Choroid plexus epithelial cell (primary cell): ENCODE data around the gene DLG1.
A peak's percentile ranks its signal among the peaks of the same experiment; 100 is the strongest.

Experiments
- DNase-seq: peaks from one replicate; pipeline ENCODE4 v3.0.0-alpha.2; 2010; ENCODE audit warnings: low read depth
- H3K4me3 ChIP-seq: 2 replicates; pipeline ENCODE4 v1.5.1; 2011; ENCODE audit warnings: low read depth, mild to moderate bottlenecking, control low read depth, low read length, moderate library complexity
- CTCF ChIP-seq: conservative IDR thresholded peaks from 2 replicates; pipeline ENCODE4 v1.5.1; 2011; ENCODE audit warnings: low read depth, mild to moderate bottlenecking, control low read depth, inconsistent platforms, low read length, moderate library complexity

The DLG1 gene

DNA sequence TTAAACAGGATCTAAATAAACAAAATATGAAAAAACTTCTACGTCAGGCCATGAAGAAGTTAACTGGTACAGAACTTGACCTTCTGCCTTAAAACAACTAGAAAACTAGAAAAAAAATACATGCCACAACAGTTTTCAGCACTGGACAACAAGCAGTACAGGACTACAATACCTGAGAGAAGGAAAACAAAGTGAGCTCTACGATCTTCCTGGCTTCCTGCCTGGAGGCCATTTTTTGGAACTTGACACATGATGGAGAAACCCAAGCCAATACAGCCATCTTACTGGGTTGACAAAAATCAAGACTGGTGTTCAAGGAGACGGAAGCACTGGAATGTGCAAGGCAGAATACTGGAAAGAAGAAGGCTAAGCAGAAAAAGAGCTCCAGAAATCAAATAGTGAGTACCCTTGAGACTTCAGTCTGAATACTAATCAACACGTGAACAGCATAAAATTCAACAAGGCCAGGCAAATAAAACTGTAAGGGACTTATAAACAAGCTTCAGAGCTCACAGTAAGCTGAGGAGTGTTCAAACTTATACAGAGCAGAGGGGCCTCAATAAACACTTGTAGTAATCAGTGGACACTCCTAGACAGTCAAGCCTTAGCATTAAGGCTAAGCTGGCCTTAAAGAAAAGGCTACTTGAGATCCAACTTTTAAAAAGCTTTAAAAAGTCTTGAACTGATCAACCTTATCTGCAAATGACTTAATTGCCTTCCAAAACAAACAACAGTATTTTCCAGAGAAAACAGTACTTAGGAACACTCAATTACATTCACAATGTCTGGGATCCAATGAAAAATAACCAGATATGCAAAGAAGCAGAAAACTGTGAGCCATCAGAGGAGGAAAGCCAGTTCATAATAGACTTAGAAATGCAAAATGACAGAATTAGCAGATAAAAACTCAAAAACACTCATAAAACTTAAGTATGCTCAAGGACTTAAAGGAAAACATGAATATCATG is 63.2 kb downstream of the DLG1 start:
- DNase-seq = no peak
- no peak for TF ChIP-seq CTCF
- H3K4me3 ChIP-seq = no peak overlapping the region

DNA sequence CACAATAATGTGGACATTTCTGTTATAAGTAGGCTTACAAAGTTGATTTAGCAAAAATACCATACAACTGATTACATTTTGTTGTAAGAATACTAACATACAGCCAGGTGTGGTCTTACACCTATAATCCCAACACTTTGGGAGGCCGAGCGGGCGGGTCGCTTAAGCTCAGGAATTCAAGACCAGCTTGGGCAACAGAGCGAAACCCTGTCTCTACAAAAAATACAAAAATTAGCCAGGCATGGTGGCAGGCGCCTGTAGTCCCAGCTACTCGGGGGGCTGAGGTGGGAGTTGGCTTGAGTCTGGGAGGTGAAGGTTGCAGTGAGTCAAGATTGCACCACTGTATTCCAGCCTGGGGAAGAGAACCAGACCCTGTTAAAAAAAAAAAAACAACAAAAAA is 67.1 kb downstream of the DLG1 start:
- H3K4me3 ChIP-seq = no peak overlapping the region
- no peak for DNase-seq
- TF ChIP-seq CTCF = no peak

DNA sequence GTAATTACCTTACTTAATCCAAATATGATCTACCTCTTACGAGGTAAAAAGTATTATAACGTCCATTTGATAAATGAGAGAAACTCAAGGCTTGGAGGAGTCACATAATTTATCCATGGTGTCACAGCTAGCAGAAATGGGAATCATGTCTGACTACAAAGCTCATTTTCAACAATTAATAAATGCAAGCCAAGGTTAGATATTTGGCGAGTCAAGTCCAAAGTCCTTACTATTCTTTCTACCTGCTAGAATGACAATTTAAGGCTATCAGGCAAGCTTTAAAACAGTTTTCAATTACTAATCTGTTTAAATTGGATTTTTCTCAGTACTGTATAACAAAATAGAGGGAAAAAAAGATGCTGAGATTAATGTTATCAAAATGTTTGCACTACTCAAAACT is 68.6 kb downstream of the DLG1 start:
- DNase-seq = no peak
- H3K4me3 ChIP-seq = no peak overlapping the region
- no peak for TF ChIP-seq CTCF

DNA sequence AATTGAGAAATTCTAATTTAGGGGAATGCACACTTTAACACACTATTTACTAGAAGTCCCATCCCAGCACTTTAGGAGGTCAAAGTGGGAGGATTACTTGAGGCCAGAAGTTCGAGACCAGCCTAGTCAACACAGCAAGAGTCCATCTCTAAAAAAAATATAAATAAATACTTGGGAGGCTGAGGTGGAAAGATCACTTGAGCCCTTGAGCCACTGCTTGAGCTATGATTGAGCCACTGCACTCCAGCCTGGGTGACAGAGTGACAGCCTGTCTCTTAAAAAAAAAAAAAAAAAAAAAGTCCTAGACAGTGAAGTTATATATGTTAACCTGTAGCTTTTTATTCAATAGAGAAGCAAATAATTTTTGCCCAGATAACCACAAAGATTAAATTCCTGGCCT is 69.2 kb downstream of the DLG1 start:
- no peak for TF ChIP-seq CTCF
- no peak for DNase-seq
- H3K4me3 ChIP-seq = no peak overlapping the region

- DNase-seq = peak; percentile 41
- H3K4me3 ChIP-seq = no peak overlapping the region
- TF ChIP-seq CTCF = no peak
These were observed 70.4 kb downstream of the DLG1 start for GRCh38 chr3:197227780-197228574.

- no peak overlapping the region for H3K4me3 ChIP-seq
- no peak for TF ChIP-seq CTCF
- DNase-seq = peak; percentile 23
These were observed 72.2 kb downstream of the DLG1 start for GRCh38 chr3:197226179-197226578.

DNA sequence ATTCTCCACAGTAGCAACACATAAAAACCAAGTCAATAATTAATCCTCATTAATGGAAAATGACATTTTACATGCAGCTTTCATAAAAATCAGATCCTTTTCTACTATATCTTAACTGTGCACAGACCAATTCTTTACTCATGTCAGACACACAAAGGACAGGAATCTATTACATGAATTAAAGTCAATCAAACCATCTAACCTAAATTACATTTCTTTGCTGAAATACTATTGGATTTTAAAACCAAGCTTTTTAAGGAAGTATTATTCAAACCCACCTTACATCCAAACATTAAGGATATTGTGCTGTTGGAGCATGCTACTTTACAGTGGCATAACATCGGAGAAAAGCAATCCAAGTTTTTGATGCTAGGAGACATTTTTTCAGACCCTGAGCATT is 72.8 kb downstream of the DLG1 start:
- no peak for TF ChIP-seq CTCF
- no peak overlapping the region for H3K4me3 ChIP-seq
- no peak for DNase-seq
